ENCODE data around the gene DISC1.

The DISC1 gene

DNA sequence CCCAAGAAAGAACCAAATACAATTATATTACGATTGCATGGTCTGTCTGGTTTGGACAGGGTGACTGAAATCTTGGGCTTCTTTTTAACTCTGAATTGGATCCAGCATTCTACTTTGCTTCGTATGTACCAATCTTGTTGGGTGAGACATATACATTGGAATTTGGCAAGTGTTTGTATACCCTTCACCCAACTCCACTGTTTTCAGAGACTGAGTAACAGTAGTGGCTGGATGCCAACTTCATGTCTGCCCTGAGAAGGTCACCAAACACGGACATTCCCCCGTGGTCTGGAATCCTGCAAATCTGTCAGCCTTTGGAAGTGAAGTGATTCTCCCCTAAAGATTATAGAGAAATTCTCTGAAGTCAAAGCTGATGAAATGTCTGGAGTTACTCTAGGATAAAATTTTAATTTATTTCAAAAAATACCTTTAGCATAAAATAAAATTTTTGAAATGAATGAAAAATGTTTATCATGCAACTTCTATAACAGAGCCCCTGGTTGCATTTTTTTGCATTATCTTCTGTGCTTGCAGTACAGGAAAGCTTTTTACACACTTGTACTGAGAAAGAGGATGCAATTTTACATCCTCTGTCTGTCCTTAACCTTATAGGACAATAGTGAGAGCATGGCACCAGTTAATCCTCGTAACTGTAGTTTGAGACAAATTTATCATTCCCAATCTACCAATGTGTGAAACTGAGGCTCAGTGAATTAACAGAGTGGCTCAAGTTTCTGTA, 201.8 kb downstream of the DISC1 start:
- no peak for TF ChIP-seq ZNF70 (CRISPR knock-in tag; IDR thresholded peaks at IDR 0.05)
- peak; percentile 82 for TF ChIP-seq ISL1 (CRISPR knock-in tag; IDR thresholded peaks at IDR 0.05)
- TF ChIP-seq, protein P1, sequence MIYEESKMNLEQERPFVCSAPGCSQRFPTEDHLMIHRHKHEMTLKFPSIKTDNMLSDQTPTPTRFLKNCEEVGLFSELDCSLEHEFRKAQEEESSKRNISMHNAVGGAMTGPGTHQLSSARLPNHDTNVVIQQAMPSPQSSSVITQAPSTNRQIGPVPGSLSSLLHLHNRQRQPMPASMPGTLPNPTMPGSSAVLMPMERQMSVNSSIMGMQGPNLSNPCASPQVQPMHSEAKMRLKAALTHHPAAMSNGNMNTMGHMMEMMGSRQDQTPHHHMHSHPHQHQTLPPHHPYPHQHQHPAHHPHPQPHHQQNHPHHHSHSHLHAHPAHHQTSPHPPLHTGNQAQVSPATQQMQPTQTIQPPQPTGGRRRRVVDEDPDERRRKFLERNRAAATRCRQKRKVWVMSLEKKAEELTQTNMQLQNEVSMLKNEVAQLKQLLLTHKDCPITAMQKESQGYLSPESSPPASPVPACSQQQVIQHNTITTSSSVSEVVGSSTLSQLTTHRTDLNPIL (CRISPR knock-in tag; IDR thresholded peaks at IDR 0.05; ENCODE audit: low read depth): no peak
- no peak for TF ChIP-seq ZC3H10 (CRISPR knock-in tag; IDR thresholded peaks at IDR 0.05)
- TF ChIP-seq TOX (CRISPR knock-in tag; IDR thresholded peaks at IDR 0.05; ENCODE audit: borderline replicate concordance): peak; percentile 26
- TF ChIP-seq ZNF8 (CRISPR knock-in tag; IDR thresholded peaks at IDR 0.05): no peak
- no peak for TF ChIP-seq PPARA (CRISPR knock-in tag; IDR thresholded peaks at IDR 0.05; ENCODE audit: borderline replicate concordance)
- peak; percentile 88 for ATAC-seq

DNA sequence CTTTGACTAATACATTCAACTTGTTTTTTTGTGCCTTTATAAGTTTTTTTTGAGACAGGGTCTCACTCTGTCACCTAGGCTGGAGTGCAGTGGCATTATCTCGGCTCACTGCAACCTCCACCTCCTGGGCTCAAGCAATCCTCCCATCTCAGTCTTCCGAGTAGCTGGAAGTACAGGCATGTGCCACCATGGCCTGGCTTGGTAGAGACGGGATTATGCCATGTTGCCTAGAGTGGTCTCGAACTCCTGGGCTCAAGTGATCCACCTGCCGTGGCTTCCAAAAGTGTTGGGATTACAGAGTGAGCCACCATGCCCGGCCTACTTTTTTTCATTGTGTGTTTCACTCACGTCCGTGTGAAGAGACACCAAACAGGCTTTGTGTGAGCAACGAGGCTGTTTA, 202.7 kb downstream of the DISC1 start:
- ATAC-seq: no peak
- TF ChIP-seq ZC3H10 (CRISPR knock-in tag; IDR thresholded peaks at IDR 0.05): no peak
- TF ChIP-seq CSDC2 (CRISPR knock-in tag; IDR thresholded peaks at IDR 0.05): no peak
- TF ChIP-seq TCF4 (CRISPR knock-in tag; IDR thresholded peaks at IDR 0.05; ENCODE audit: borderline replicate concordance): no peak
- TF ChIP-seq, protein P2, sequence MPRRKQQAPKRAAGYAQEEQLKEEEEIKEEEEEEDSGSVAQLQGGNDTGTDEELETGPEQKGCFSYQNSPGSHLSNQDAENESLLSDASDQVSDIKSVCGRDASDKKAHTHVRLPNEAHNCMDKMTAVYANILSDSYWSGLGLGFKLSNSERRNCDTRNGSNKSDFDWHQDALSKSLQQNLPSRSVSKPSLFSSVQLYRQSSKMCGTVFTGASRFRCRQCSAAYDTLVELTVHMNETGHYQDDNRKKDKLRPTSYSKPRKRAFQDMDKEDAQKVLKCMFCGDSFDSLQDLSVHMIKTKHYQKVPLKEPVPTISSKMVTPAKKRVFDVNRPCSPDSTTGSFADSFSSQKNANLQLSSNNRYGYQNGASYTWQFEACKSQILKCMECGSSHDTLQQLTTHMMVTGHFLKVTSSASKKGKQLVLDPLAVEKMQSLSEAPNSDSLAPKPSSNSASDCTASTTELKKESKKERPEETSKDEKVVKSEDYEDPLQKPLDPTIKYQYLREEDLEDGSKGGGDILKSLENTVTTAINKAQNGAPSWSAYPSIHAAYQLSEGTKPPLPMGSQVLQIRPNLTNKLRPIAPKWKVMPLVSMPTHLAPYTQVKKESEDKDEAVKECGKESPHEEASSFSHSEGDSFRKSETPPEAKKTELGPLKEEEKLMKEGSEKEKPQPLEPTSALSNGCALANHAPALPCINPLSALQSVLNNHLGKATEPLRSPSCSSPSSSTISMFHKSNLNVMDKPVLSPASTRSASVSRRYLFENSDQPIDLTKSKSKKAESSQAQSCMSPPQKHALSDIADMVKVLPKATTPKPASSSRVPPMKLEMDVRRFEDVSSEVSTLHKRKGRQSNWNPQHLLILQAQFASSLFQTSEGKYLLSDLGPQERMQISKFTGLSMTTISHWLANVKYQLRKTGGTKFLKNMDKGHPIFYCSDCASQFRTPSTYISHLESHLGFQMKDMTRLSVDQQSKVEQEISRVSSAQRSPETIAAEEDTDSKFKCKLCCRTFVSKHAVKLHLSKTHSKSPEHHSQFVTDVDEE (CRISPR knock-in tag; IDR thresholded peaks at IDR 0.05): no peak
- no peak for TF ChIP-seq ZNF8 (CRISPR knock-in tag; IDR thresholded peaks at IDR 0.05)
- TF ChIP-seq BACH2 (CRISPR knock-in tag; IDR thresholded peaks at IDR 0.05; ENCODE audit: borderline replicate concordance): no peak
- TF ChIP-seq ZFP3 (CRISPR knock-in tag; IDR thresholded peaks at IDR 0.05): no peak
- no peak for TF ChIP-seq ZNF565 (CRISPR knock-in tag; conservative IDR thresholded peaks at IDR 0.05; ENCODE audit: low read depth)

DNA sequence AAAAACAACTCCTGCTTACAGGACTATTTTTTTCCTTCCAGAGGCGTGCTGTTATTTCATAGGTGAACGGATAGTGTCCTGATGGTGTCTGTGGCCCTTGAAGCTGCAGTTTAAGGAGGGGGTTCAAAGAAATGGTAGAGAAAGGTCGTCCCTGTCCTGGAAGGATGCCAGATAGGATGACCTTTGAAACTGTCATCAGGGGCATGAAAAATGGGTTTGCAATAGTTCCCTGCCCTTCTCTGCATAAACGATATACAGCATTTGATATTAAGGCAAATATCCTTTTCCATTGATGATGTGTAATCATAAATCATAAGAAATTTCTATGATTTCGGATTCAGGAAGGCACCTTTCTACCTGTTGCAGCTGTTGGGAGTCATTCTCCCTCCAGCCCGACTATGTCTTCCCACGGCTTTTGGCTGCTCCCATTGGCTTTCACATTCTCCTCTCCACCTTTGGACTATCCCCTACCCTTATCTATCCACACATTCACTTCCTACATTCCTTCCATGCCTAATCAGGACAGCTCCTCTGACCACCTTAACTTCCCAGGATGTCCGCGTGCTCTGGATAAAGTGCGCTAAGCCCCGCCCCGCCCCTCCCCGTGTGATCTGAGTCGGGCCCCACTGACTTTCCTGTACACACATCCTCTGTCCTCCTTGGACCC, 209.8 kb downstream of the DISC1 start:
- TF ChIP-seq PPARA (CRISPR knock-in tag; IDR thresholded peaks at IDR 0.05; ENCODE audit: borderline replicate concordance): no peak
- no peak for TF ChIP-seq ESRRG (CRISPR knock-in tag; IDR thresholded peaks at IDR 0.05)
- TF ChIP-seq, protein P1 (CRISPR knock-in tag; IDR thresholded peaks at IDR 0.05; ENCODE audit: low read depth): no peak
- TF ChIP-seq ZFP30 (CRISPR knock-in tag; IDR thresholded peaks at IDR 0.05): no peak
- no peak for TF ChIP-seq TOX (CRISPR knock-in tag; IDR thresholded peaks at IDR 0.05; ENCODE audit: borderline replicate concordance)
- TF ChIP-seq ZC3H10 (CRISPR knock-in tag; IDR thresholded peaks at IDR 0.05): no peak
- TF ChIP-seq GLIS3 (CRISPR knock-in tag; IDR thresholded peaks at IDR 0.05): no peak
- TF ChIP-seq, protein P3, sequence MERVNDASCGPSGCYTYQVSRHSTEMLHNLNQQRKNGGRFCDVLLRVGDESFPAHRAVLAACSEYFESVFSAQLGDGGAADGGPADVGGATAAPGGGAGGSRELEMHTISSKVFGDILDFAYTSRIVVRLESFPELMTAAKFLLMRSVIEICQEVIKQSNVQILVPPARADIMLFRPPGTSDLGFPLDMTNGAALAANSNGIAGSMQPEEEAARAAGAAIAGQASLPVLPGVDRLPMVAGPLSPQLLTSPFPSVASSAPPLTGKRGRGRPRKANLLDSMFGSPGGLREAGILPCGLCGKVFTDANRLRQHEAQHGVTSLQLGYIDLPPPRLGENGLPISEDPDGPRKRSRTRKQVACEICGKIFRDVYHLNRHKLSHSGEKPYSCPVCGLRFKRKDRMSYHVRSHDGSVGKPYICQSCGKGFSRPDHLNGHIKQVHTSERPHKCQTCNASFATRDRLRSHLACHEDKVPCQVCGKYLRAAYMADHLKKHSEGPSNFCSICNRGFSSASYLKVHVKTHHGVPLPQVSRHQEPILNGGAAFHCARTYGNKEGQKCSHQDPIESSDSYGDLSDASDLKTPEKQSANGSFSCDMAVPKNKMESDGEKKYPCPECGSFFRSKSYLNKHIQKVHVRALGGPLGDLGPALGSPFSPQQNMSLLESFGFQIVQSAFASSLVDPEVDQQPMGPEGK (CRISPR knock-in tag; IDR thresholded peaks at IDR 0.05; ENCODE audit: borderline replicate concordance): no peak
- TF ChIP-seq, protein P2 (CRISPR knock-in tag; IDR thresholded peaks at IDR 0.05): no peak
- no peak for TF ChIP-seq ARNTL (CRISPR knock-in tag; IDR thresholded peaks at IDR 0.05; ENCODE audit: borderline replicate concordance, low read depth)
- no peak for TF ChIP-seq RARB (CRISPR knock-in tag; IDR thresholded peaks at IDR 0.05)
- no peak for TF ChIP-seq ZFP3 (CRISPR knock-in tag; IDR thresholded peaks at IDR 0.05)
- no peak for TF ChIP-seq CSDC2 (CRISPR knock-in tag; IDR thresholded peaks at IDR 0.05)
- TF ChIP-seq, protein P4, sequence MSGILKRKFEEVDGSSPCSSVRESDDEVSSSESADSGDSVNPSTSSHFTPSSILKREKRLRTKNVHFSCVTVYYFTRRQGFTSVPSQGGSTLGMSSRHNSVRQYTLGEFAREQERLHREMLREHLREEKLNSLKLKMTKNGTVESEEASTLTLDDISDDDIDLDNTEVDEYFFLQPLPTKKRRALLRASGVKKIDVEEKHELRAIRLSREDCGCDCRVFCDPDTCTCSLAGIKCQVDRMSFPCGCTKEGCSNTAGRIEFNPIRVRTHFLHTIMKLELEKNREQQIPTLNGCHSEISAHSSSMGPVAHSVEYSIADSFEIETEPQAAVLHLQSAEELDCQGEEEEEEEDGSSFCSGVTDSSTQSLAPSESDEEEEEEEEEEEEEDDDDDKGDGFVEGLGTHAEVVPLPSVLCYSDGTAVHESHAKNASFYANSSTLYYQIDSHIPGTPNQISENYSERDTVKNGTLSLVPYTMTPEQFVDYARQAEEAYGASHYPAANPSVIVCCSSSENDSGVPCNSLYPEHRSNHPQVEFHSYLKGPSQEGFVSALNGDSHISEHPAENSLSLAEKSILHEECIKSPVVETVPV (CRISPR knock-in tag; IDR thresholded peaks at IDR 0.05): no peak
- no peak for TF ChIP-seq SNAI2 (CRISPR knock-in tag; IDR thresholded peaks at IDR 0.05)
- no peak for TF ChIP-seq ZNF70 (CRISPR knock-in tag; IDR thresholded peaks at IDR 0.05)
- ATAC-seq: no peak
